CD4-positive, alpha-beta T cell treated with Interleukin-4 for 4 hours (primary cell): ENCODE data around the gene HELZ2.
A peak's percentile ranks its signal among the peaks of the same experiment; 100 is the strongest.
"Not testable (repeated sequence)": the region's sequence is repeated elsewhere in the genome, so short reads cannot be mapped to it uniquely, and the experiment has no call there.

Experiments
- DNase-seq: peaks from one replicate; pipeline ENCODE4 v3.0.0-alpha.2; 2020

The HELZ2 gene

DNA sequence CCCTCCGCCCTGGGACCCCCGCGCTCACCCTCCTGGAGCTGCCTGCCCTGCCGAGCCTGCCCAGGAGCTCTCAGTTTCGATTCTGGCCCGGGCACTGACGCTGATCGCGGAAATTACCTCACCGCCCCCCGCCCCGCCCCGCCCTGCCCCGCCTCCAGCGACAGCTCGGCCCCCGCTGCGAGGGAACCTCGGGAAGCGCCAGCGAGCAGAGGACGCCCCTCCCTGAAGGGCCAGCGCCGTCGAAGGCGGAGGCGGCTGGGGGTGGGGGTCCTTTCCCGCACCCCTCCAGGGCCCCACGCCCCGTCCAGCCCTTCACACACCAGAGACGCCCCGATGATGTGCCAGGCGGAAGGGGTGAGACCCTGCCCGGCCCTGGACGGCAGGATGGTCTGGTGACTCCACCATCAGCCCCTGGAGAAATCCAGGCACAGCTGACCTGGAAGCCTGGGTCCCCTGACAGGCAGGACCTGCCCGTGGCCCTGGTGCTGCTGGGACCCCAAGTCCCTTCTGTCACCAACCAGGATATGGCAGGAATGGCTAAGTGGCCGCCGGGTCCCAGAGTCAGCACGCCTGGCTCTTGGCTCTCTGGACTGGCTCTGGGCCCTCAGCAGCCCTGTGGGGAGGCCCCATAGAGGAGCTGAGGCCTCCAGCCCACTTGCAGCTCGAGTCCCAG lies at the start of gene HELZ2:
HELZ2 (minus strand) TSS at position 84 of the 673 bp plus-strand sequence. CDS start 1,854 bp downstream, outside the sequence.
- DNase-seq: peak; percentile 67

DNA sequence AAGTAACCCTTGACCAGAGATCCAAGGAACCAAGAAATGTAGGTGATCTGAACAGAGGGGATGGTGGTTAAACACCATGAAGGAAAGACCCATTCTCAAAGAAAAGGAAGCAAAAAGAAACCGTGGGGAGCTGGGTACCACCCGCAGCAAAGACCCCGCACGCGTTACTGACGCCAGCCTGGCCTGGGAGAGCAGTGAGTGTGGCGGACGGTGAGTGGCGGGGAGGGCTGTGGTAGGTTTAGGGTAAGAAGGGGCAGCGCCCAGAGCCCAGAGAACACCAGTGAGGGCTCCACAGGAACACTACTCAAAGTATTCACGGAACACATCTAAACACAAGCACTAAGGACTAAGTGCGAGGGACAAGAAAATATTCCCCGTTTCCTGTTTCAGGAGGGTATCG lies 48.7 kb upstream of the HELZ2 start:
- no peak for DNase-seq

DNA sequence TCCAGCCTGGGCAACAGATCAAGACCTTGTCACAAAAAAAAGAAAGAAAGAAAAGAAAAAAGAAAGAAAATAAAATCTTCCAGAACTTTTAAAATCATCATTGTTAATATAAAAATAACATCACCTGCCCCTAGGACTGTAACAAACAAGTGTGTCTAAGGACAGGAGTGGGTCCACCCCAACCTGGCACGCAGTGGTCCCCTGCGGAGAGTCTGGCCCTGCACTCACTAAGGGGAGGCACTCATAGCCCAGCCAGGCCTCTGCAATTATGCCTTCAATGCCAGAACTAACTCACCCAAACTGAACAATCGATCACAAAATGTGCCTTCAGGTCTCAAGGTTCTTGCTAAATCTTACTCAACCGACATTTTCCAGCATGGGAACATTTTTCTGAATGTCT lies 48.1 kb upstream of the HELZ2 start:
- no peak for DNase-seq

DNA sequence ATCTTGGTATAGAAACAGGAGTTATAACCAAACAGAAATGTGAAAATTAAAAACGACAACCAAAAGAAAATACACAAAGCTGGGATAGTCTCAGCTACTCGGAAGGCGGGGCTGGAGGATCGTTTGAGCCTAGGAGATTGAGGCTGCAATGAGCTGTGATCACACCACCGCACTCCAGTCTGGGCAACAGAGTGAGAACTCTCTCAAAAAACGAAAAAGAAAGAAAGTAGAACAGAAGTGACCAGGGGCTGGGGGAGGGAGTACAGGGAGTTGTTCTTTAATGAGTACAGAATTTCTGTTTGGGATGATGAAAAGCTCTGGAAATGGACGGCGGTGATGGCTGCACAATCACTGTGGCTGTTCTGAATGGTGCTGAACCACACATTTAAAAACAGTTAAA lies 47.0 kb upstream of the HELZ2 start:
- DNase-seq: no peak

DNA sequence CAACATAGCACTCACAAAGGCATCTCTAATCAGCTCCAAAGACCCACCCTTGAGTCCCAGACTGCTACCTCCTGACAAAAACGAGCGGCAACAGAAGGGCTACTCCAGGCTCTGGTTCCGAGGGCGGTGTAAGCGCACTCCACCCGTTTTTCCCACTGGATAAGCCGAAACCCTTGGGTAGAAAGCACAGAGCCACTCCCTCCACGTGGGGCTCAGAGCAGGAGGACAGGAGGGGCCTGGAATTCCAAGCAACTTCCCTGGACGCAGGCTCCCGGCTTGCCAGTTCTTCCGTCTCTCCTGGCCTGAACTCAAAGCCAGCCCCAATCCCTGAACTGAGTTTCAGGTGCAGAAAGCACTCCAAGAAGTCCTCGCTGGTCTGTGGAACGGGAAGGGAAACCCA lies 45.5 kb upstream of the HELZ2 start:
- no peak for DNase-seq

DNA sequence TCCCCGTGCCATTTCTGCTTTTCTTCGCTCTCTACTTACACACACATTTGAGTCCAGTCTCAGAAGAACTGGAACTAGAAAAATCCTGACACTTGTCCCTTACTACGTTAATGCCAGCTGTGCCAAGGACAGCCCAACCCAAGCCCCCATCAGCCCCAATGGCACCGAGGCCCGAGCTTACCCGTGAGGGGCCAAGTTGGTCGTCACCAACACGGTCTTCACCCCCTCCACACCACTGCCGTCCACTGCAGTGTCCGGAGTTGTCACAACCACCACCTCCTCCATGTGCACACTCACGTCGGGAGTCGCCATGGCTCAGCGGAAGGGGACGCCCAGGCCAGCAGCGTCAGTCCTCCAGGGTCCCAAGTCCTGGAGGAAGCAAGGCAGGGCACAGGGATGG lies 45.0 kb upstream of the HELZ2 start:
- DNase-seq: no peak

DNA sequence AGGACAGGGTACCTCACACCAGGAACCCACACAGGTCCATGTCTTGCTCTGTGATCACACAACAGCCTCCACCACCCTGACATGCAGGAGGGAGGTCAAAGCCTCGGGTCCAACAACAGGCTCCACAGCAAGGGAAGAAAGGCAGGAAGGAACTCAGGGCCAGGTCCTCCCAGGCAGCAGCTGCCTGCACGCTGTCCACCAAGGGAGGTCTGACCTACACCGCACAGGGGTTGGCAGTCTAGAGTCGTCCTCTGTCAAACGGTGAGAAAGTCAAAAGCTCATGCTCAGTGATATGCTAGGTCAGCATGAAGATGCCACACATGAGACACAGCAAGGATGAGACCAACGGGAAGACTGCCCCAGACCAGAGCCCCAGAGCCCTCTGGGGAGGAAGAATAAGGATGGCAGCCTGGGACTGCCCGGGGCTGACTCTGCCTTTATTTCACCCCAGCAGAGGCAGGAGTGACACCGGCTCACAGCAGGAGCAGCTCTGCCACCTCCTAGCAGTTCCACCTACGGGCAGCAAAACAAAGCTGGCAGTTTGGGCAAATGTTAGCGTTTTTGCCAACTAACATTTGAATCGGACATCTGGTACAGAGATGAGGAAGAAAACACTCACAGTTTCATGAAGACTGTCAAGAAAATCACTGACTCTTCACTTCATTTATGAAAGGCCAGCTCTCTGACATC lies 44.4 kb upstream of the HELZ2 start:
- no peak for DNase-seq

DNA sequence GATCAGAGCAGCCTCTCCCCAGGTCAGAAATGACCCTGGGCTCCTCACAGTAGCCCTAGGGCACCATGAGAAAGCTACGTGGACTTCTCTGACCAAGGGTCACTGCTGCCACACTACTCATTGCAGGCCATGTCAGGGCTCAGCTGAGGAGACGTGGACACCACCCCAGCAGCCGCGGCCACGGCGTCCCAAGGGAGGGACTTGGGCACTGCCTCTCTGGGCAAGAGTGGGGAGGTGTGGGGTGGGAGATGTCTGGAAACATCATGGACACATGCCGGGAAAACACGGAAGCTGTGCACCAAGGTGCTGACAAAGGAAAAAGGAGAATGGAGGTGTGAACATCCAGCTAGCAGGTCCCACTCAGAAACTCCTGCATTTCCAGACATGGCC lies 43.8 kb upstream of the HELZ2 start:
- DNase-seq: no peak

- DNase-seq: no peak
These were observed 43.2 kb upstream of the HELZ2 start for GRCh38 chr20:63617092-63617875.

- not testable (repeated sequence) for DNase-seq
These were observed 40.0 kb upstream of the HELZ2 start for GRCh38 chr20:63613863-63614594.

DNA sequence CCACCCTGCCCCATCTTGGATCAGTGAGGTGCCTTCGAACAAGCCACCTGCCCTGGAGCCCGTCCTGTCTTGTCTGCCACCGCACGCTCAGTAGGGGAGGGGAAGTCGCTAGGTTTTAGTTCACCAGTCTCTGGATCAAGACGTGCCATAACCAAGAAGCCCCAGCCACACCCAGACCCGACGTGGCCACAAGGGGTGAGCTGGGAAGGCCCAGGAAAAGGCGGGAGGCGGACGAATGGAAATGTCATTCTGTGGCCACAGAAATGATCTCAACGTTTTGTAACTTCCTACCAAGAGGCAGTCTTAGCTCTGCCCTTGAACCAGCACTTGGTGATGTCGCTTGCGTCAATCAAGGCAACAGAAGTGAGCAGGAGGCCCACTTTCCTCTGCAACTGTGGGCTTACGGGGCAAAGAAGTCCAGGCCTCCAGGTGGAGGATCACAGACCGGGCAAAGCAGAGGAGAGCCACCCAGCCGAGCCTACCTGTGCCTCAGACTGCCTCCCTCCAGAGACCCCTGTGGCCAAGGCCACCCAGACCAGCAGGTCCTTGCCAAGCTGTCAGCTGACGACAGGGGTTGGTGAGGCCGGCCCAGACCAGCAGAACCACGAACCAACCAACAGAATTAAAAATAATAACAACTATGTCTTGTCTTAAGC lies 38.4 kb upstream of the HELZ2 start:
- no peak for DNase-seq

- DNase-seq: no peak
These were observed 37.6 kb upstream of the HELZ2 start for GRCh38 chr20:63611646-63612045.

GRCh38 chr20:63610581-63611435 lies 36.8 kb upstream of the HELZ2 start:
- no peak for DNase-seq

- DNase-seq: no peak
These were observed 32.6 kb upstream of the HELZ2 start for GRCh38 chr20:63606686-63607085.

- DNase-seq: no peak
These were observed 28.3 kb upstream of the HELZ2 start for GRCh38 chr20:63602321-63602720.

GRCh38 chr20:63601679-63602078 lies 27.6 kb upstream of the HELZ2 start:
- DNase-seq: peak; percentile 38

DNA sequence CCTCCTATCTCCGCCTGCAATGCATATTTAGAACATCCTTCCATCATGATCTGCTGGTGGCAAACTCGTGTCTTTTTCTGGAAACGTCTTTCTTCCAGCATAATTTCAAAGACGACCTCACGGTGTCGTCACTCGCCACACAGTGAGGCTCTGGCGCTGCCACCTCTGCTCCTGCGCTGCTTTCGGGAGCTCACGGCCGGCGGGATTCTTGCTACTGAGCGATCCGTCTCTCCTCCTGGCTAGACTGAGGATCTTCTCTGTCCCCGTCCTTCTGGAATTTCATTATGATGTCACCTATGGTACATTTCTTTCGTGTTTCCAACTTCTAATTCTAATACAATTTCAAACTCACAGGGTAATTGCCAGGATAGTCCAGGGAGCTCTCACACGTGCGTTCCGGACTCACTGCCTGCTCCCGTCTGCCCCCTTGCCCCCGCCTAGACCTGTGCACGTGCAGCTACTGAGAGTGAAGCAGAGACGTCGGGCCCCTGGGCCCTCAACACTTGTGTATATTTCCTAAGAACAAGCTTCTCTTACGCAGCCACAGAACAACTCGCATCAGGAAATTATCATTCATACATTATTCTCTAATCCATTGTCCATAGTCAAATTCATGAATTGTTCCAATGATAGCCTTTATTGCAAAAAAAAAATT lies 25.5 kb upstream of the HELZ2 start:
- DNase-seq: no peak

DNA sequence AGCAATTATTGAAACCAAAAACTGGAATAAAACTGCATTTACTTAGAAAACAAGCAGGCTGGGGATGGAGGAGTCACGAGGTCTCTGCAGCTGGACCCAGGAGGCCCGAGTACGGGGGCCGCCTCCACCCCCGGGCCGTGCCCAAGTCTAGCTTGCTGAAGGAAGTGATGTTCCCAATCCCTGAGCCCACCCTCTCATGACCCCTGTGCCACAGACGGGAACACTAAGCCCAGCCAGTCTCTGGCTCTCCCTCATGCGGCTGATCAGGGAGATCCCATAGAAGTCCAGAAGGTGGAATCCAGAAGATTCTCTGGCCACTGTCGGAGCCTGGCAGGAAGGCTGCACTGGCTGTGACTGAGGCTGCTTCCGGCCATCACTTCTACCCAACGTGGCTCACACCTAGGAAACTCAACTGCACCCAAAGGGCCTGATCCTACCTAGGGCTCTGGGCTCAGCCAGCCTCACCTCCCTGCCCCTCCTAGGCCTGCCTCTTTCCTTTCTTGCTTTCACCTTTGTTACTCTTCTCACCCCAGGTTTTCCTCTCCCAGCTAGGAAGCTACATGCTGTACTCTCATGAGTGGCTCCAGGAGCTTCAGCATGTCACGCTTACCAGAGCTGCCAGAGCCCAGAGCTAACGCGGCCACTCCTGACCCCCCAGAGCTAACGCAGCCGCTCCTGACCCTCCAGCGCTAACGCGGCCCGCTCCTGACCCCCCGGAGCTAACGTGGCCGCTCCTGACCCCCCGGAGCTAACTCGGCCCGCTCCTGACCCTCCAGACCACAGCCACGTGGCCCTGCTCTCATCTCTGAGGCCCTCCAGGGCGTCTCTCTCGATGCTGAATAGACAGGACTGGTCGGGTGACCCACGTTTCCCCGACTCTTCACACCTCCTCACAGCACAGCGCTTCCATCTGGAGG lies 24.7 kb upstream of the HELZ2 start:
- DNase-seq: no peak

DNA sequence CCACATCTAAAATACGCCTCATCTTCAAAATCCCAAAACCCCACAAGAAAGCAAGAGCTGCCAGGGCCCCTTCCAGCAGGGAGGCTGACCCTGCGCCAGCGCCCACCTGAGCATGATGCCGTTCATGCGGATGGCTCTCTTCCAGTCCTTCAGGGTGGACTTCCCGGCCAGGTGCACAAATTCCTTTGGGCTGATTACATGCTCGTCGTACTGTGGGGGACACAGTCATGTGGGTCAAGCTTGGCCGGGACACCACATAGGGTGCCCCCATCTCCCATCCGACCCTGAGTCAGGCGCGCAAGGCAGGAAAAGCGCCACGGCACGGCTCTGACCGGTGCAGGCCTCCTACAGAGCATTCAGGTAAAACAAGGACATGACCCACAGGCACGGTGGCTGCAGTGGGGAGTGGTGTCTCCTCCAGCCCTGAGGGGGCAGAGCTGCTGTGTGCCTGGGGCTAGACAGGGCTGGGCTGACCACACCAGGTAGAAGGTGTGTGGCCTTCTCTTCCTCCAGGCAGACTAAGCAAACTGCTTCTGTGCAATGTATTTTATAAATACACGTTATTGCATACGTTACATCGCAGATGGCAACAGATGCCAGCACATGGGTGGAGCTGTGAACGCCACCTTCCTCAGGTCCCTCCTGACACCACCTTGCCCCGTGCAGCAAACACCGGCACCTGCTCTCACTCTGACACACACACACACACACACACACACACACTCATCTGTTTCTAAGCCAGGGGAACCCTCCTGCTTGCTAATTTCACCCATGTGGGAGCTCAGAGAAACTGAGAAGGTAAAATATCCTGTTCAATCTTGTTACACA lies 23.8 kb upstream of the HELZ2 start:
- DNase-seq: no peak
